SIG-M5 treated with dmso at 0.1 percent for 504 hours (cell line): ENCODE data around the gene UBE2QL1.

Experiments used
- DNase-seq: peaks from one replicate; lab custom pipeline; 2025; ENCODE audit not compliant: unreplicated experiment; lab: John Stamatoyannopoulos, UW

UBE2QL1 gene, protein sequence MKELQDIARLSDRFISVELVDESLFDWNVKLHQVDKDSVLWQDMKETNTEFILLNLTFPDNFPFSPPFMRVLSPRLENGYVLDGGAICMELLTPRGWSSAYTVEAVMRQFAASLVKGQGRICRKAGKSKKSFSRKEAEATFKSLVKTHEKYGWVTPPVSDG

DNA sequence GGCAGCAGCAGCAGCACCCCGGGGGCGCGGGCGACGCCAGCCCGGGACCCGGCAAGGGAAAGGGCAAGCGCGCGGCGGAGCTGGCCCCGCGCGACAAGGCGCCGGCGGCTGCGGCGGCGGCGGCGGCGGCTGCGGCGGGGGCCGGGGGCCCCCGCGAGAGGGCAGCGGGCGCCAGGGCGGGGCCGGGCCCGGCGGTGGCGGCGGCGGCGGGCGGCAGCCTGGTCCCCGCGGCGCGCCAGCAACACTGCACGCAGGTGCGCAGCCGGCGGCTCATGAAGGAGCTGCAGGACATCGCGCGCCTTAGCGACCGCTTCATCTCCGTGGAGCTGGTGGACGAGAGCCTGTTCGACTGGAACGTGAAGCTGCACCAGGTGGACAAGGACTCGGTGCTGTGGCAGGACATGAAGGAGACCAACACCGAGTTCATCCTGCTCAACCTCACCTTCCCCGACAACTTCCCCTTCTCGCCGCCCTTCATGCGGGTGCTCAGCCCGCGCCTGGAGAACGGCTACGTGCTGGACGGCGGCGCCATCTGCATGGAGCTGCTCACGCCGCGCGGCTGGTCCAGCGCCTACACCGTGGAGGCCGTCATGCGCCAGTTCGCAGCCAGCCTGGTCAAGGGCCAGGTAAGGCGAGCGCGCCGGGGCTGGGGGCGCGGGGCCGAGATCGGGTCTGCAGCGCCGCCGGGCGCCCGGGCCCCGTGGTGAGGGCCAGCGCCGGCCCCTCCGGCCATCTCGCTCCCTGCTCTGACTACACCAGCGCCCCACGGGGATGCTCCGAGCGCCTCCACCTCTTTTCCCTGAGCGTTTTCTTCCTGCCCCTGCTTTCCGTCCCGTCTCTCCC is at the start of gene UBE2QL1:
Gene UBE2QL1, plus strand, starts transcription at position 238 of the 843 bp plus-strand sequence. Its CDS starts 35 bp downstream, at position 273.
- DNase-seq = no peak

DNA sequence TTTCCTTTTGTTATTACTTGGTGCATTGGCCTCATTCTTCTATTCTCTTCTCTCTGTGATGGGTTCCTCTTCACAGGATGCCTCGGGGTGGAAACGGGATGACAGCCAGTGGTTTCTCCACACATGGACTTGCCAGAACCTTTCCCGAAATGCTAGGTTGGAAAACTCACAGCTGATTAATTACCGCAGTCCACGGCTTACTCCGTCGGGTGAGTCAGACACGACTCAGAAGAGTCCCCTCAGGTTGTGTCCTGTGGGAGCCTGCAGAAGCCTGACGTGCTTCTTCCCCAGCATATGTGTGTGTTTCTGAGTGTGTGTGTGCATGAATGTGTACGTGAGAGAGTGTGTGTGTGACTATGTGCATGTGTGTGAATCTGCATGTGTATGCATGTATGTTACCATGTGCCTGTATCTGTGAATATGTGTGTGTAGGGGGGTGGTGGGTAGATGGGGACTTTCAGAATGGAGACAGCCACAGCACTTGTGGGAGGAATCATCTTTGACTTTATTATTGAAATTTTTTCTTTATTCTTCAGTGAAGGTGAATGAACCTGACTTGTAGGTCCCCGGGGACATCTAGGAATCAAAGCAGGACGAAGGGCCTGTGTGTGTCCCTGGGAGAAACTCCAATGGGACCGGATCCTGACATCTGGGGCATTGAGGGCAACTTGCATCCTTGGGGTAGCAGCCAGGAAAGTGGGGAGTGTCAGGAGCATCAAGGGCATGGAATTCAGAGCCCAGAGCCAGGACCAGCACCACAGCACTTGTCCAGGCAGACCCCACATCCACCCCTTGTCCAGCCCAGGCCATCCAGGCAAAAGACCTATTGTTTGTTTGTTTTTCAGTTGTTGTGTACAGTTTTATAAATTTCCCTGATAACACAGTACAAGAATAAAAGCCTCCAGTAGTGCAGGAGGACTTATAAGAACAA is 48.4 kb upstream of the UBE2QL1 start:
- DNase-seq = no peak

DNA sequence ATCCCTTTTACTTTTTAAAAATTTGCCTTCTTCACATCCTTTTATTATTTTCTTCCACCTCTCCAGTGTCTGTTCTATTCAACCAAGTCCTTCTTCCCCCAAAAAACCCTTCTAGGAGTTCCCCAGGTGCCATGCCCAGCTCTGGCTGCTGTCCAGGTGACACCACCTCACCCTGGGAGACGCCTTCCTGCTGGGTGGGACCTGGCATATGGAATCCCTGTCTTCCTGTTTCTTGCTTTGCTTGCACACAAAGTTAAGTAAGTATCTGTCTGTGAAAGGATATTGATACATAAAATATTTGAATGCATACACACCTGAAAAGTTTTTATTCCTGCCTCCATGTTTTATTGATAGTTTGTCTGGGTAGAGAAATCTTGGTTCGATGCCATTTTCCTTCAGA is 47.2 kb upstream of the UBE2QL1 start:
- no peak for DNase-seq

DNA sequence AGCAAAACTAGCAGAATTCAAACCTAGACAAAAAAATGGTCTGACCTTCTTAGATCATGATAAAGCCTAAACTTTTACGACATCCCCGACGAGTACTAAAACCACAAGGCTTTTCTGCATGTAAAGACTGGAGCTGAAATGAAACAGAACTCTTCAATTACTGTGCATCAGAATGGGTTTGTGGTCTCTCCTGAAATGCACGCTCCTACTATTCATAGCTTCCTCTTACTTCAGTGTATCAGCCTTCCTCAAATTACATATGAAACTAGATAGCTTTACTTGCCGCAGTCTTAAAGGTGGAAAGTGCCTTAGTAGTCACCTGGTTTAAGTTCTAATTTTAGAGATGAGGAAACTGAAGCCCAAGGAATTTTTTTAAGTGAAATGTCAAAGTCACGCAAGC is 45.7 kb upstream of the UBE2QL1 start:
- peak; percentile 33 for DNase-seq

DNA sequence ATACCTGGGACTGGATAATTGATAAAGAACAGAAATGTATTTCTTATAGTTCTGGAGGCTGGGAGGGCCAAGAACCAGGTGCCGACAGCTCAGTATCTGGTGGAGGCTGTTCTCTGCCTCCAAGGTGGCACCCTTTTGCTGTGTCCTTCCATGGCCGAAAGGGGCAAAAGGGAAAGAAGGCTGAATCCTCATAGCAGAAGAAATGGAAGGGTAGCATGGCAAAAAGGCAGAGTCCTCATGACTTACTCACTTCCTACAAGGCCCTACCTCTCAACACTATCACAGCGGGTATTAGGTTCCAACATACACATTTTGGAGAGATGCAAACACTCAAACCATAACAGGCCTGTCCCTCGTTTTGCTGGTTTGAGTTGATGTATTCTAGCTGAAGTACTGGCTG is 45.2 kb upstream of the UBE2QL1 start:
- DNase-seq = no peak

DNA sequence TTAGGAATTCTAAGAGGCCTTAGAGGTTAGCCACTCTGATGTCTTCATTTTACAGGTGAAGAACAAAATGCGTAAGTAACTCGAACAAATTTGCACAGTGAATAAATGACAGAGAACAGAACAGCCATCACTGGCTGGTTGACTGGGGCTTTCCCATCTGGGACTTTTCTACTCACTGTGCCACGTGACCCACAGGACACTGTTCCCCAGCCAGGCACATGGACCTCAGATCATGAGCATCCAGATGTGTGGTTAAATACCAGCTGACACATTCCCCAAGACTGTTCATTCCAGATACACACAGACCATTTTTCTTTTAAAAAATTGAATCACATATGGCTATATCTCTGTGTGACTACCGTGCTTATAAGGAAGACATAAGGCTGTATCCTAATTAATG is 44.5 kb upstream of the UBE2QL1 start:
- DNase-seq = no peak

DNA sequence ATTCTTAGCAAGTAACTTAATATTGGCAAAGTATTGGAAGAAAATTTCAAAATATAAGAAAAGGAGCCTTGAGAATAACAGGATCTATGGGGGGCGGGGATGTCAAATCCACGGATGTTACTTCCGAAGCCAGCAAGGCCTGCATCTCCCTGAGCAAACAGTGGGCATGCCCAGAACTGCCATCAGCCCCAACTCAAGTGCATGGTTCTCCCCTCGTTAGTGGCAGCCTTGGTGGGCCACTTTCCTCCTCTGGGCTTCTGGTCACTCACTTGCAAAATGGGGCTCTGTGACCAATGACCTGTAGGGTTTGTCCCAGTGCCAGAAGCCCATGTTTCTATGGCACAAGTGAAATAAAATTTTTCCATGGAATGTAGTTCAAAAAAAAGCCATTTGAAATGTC is 43.1 kb upstream of the UBE2QL1 start:
- DNase-seq = no peak

DNA sequence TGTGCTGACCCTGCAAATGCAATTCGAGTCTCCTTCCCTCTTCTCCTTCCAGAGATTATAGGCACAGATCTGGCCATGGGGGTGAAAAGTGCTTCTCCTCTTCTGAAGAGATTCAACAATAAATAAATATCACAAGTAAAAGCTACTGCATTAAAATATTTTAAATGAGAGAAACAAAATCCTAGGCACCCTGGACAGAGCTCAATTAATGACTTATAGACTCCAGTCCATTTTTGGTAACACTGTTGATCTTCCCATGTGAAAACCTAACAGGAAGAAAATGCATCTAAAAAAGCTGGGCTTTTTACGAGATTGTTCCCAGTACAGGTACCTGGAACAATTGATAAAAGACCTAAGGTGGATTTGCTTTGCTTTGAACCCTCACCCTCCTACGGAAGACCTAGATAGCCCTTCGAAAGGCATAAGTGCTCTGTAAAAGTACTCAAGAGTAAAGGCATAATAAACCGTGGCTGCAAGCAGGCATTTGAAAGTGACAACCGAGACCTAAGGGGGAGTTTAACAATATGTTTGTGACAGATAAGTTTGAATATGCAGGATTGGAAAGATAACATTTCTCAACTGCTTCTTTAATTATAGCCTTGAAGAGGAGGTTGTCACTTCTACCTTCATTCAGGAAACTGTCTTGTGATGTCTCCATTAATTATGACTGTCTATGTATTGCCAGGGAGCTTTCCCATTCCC is 41.0 kb upstream of the UBE2QL1 start:
- no peak for DNase-seq

DNA sequence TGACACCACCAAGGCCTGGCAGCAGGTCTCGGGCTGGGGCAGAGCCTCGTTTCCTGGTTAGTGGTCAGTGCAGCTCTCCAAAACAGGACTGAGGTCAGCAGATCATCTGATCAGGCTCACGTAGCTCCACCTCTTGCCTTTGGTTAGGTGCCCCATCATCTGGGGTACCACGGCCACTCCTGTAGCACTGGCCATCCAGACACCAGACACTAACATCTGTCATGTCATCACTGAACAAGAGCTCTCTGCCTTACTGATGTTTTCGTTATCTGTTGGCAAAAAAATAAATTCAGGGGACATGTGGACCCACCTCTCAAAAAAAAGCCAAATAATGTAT is 40.4 kb upstream of the UBE2QL1 start:
- no peak for DNase-seq

DNA sequence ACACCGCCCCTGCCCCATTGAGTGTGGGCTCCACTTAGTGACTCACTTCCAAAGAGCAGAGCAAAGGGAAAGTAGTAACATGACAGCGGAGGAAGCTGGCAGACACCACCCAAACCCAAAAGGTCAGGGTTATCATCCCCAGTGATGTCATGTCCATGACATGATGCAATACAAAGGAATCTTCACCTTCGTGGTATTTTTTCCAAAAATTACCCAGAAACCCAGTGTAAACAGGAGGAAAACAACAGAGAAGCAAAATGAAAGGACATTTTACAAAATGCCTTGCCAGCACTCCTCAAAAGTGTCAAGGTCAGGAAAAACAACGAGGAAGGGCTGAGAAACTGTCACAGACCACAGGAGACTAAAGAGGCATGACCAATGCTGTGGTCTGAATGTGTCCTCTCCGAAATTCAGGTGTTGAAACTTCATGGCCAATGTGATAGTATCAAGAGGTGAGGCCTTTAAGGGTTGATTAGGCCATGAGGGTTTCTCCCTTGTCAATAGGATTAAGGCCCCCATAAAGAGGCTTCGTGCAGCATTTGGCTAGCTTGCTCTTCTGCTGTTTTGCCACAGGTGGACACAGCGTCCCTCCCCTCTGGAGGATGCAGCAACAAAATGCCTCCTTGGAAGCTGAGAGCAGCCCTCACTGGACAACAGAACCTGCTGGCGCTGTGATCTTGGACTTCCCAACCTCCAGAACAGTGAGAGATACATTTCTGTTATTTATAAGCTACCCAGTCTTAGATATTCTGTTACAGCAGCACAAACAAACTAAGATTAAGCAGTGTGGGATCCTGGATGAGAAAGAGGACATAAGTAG is 39.8 kb upstream of the UBE2QL1 start:
- DNase-seq = no peak

DNA sequence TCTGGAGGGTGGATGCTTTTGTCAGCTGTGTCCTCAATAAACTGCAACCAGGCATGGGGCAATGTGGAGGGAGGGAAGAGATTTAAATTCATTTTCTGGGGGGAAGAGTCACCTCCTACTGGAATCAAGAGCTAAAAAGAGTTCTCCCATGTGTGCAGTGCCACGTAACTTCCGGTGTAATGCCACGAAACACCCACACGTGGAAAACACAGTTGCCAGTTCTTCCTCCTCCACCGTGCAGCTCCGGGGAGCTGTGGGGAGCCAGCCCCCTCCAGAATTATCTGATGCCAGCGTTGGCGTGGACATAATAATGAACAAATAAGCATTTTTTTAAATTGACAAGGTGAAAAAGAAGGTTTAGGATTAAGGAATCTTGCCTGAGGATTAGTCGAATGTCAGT is 38.2 kb upstream of the UBE2QL1 start:
- no peak for DNase-seq

DNA sequence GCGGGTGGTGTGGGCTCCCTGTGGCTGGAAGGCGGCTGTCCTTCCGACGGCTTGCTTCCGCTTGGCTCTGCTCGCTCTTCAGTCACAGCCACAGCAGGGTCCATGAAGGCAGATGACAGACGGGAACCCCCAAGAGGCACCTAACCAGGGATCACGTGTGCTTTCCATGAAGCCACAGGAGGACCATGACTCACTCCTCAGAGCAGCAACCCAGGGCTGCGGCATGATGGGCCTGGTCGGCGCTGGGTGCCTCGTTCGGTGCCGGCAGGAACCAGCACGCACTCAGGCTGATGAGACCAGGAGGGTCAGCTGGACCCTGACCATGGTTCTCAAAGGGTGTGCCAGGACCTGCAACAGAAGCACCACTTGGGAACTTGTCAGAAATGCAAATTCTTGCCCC is 37.5 kb upstream of the UBE2QL1 start:
- no peak for DNase-seq

DNA sequence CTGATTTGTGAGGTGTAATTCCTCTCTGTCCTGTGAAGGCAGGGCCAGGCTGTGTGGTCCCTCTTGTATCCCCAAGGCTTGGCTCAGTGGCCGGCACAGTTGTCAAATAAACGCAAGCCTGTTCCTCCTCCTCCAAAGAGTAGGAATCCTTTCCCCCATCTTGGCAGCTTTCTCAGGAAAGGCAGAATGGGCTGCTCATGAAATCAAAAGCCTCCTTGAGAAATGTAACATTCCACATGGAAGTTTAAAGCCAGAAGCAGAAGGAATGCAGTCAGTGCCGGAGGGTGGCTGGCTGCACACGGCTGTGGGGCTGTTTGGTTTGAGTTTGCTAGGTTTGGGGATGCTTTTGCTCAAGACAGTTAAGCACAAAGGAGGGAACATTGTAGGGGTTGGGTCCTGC is 35.8 kb upstream of the UBE2QL1 start:
- no peak for DNase-seq

DNA sequence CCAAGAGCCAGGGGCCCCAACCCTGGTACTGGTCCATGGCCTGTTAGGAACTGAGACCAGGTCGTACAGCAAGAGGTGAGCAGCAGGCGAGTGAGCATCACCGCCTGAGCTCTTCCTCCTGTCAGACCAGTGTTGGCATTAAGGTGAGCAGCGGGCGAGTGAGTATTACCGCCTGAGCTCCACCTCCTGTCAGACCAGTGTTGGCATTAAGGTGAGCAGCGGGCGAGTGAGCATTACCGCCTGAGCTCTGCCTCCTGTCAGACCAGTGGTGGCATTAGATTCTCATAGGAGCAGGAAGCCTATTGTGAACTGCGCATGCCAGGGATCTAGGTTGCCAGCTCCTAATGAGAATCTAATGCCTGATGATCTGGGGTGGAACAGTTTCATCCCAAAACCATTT is 31.0 kb upstream of the UBE2QL1 start:
- DNase-seq = no peak

DNA sequence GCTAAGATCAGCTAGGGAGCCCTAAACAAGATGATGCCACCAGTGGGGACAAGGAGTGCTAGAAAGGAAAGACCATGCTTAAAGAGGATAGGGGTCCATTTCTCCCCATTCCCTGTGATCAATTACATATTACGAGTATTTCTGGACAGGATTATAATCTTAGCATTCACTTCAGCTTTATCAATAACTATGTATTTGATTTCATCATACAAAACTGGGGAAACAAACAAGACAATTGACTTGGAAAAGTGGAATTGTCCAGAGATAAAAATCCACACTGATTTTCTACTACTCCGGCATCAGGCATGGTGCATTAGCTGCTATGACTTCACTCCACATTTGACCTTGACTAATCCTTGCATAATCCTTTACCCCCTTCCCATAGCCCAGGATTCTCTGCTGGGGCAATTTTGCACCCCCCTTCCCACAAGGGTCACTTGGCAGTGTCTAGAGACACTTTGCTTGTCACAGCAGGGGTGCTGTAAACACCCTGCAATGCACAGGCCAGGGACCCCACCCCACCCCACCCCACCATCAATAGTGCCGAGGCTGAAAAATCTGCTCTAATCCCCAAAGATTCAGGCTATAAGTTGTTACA is 29.9 kb upstream of the UBE2QL1 start:
- DNase-seq = no peak

DNA sequence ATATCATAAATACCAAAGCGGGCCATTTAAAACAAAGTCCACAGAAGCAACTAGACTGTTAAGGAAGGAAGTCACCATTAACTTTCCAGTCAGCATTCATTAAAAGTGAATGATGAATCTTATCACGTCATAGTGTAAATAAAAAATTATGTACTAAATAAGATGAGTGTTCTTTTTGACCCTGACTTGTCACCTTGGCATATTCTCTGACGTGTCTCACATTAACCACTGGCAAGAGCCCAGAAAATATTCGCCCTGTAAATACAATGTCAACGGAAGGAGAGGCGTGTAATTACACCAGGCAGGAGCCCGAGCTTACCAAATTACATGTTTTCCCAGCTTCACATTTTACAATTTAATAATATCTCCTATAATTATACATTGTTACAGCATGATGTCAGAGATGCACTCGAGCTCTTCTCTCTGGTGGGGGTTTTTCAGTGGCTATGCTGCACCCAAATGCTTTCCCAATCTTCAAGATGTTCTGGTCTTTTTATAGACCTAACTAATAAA is 29.3 kb upstream of the UBE2QL1 start:
- no peak for DNase-seq

DNA sequence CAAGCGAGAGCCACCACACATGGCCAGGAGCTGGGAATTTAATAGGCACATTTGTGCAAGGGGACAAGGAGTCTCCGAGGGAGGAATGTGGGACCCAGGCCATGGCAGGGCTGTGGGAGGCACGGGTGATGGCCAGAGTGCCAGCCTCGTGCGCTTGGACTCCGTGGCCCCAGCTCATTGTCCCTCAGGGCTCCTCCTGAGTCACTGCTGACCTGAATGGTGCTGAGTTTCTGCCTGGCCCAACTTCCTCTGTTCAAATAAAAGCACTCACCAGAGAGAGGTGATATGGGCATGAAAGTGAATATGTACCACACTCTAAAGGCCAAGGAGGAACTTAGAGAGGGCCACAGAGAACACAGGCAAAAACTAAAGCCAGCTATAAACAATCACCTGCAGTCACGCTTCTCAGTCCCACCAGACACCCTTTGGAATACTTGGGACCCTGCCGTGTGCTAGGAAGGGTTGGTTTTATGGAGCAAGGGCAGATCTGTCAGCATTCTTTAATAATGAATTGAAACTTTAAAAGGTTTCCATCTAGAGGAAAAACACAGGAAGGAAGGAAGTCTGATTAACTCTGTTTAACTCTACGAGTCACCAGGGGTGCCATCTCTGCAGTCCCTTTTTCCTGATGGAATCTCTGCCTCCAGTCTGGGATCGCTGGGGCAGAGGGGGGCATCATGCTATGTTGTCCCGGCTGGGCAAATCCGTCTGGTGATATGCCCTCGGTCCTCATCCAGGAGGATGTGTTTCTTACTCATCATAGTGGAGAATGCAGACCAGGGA is 25.1 kb upstream of the UBE2QL1 start:
- DNase-seq = no peak

DNA sequence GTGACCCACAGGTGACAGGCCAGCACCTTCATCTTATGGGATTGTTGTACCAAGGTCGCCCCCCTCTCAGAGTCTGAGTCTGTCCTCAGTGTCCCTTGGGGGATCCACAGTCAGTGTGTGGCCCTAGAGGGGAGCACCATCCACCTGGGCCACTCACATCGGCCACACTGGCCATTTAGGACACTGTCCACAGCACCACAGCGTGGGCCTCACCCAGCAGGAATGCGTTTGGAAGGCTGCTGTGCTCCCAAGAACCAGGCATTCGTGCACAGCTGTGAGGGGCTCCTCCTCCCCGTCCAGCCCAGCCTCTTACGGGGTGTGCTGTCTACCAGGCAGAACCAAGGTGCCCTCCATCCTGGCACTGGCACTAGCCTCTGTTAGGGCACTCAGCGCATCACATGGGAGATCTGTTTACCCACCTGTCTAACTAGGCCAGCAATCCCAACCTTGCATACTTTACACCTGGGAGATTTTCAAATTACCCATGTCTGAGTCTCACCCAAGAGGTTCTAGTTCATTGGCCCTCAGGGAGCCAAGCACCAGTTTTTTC is 24.5 kb upstream of the UBE2QL1 start:
- DNase-seq = no peak

DNA sequence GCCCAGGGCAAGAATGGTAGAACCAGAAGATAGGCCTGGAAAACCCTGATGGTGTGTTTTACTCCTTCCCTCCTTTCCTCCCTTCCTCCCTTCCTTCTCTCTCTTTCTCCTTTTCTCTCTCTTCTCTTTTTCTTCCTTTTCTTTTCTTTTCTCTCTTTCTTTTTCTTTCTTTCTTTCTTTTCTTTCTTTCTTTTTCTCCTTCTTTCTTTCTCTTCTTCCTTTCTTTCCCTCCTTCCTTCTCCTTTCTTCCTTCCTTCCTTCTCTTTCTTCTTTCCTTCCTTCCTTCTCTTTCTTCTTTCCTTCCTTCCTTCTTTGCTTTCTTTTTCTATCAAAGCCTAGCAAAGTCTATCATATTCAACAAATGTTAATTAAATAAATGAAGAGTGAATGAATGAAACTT is 24.0 kb upstream of the UBE2QL1 start:
- no peak for DNase-seq
